HG03045 (cell line): ENCODE measurements around the gene PRKG1.
"Not testable (repeated sequence)": the region's sequence is repeated elsewhere in the genome, so short reads cannot be mapped to it uniquely, and the experiment has no call there.

ENCODE experiments used
- ATAC-seq: cut with Tn5 transposase; IDR thresholded peaks from one replicate; pipeline ENCODE4 v1.9.1; 2021; ENCODE audit warnings: mild to moderate bottlenecking, moderate library complexity; ENCODE audit not compliant: unreplicated experiment

The PRKG1 gene

GRCh38 chr10:52143338-52143737 lies 1069.1 kb downstream of the PRKG1 start:
- ATAC-seq, result no peak

GRCh38 chr10:52145636-52146035 lies 1071.3 kb downstream of the PRKG1 start:
- no peak for ATAC-seq

GRCh38 chr10:52146766-52147165 lies 1072.5 kb downstream of the PRKG1 start:
- ATAC-seq, result no peak

GRCh38 chr10:52170776-52171175 lies 1096.5 kb downstream of the PRKG1 start:
- no peak for ATAC-seq

GRCh38 chr10:52172581-52172980 lies 1098.3 kb downstream of the PRKG1 start:
- no peak for ATAC-seq

- ATAC-seq, result no peak
Measured at GRCh38 chr10:52185256-52185655, 1111.0 kb downstream of the PRKG1 start.

- no peak for ATAC-seq
Measured at GRCh38 chr10:52187521-52188258, 1113.4 kb downstream of the PRKG1 start.

GRCh38 chr10:52191049-52191448 lies 1116.8 kb downstream of the PRKG1 start:
- no peak for ATAC-seq

- no peak for ATAC-seq
Measured at GRCh38 chr10:52194191-52194590, 1119.9 kb downstream of the PRKG1 start.

- ATAC-seq, result no peak
Measured at GRCh38 chr10:52194716-52195115, 1120.4 kb downstream of the PRKG1 start.

GRCh38 chr10:52197098-52197497 lies 1122.8 kb downstream of the PRKG1 start:
- no peak for ATAC-seq

GRCh38 chr10:52198540-52198939 lies 1124.3 kb downstream of the PRKG1 start:
- ATAC-seq, result no peak

GRCh38 chr10:52204906-52205305 lies 1130.6 kb downstream of the PRKG1 start:
- ATAC-seq, result not testable (repeated sequence)

- ATAC-seq, result no peak
Measured at GRCh38 chr10:52208365-52208764, 1134.1 kb downstream of the PRKG1 start.

GRCh38 chr10:52210161-52210560 lies 1135.9 kb downstream of the PRKG1 start:
- ATAC-seq, result no peak

- no peak for ATAC-seq
Measured at GRCh38 chr10:52212062-52212461, 1137.8 kb downstream of the PRKG1 start.

GRCh38 chr10:52212802-52213201 lies 1138.5 kb downstream of the PRKG1 start:
- no peak for ATAC-seq

GRCh38 chr10:52213321-52213752 lies 1139.0 kb downstream of the PRKG1 start:
- ATAC-seq, result no peak

- peak; percentile 72 for ATAC-seq
Measured at GRCh38 chr10:52215745-52216361, 1141.6 kb downstream of the PRKG1 start.

GRCh38 chr10:52216852-52217251 lies 1142.6 kb downstream of the PRKG1 start:
- peak; percentile 64 for ATAC-seq

GRCh38 chr10:52217531-52217930 lies 1143.2 kb downstream of the PRKG1 start:
- no peak for ATAC-seq

- ATAC-seq, result no peak
Measured at GRCh38 chr10:52220947-52221346, 1146.7 kb downstream of the PRKG1 start.

GRCh38 chr10:52221923-52222322 lies 1147.6 kb downstream of the PRKG1 start:
- no peak for ATAC-seq
